ENCODE data around the gene DMRTA2. TPM values are rescaled to one million over a fixed set of nuclear protein-coding genes. Genes with fewer than 3 reads are reported as not detected.

The DMRTA2 gene
- total and polyA plus RNA-seq, 2 donors (not counting 1 experiment from before 2014, with no cell fraction given) = not detected

DNA sequence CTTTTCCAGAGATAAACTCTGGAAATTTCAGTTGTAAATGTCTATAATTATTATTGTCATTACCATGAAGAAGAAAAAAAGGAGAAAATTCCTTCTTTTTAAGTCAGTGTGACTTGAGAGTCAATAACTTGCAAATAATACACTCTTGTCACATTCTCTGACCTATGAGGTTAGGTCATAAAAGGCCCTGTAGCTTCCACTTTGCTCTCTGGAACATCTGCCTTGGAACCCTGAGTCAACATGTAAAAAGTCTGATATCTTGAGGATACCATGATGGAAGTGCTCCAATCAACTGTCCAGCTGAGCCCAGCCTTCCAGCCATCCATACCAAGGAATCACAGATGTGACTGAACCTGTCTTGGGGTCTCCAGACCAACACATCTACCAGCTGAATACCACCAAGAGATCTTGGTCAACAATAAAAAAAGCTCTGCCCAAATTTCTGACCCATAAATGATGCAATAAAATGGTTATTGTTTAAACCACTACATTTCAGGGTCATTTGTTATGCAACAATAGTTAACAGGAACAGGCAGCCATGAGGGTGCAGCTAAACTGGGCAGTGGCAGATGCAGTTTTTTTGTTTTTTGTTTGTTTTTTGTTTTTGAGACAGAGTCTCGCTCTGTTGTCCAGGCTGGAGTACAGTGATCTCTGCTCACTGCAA, 10.3 kb downstream of the DMRTA2 start:
- ChIA-PET CTCF (no interaction called here), POLR2A (no interaction called here)
- Histone ChIP-seq H3K9ac (ENCODE audit: low read length) (no peak overlapping the region), H2AFZ (ENCODE audit: insufficient read depth, low read depth, low read length, poor library complexity, severe bottlenecking) (no peak overlapping the region), H3K4me1 (ENCODE audit: control insufficient read depth in 2 of 2, insufficient read depth in 2 of 2, low read length in 2 of 2) (peaks cover 12 to 17% of the 10 kb centered on the region in 2 donors), H3K4me2 (replicated peaks; ENCODE audit: low read depth, low read length, poor library complexity, severe bottlenecking) (no peak overlapping the region), H4K20me1 (ENCODE audit: control insufficient read depth, insufficient read depth, low read length, poor library complexity, severe bottlenecking) (no peaks in the 10 kb centered on the region), H3K4me3 (ENCODE audit: control extremely low read depth in 1 of 5, extremely low read depth in 1 of 5, insufficient read depth in 1 of 5, low read depth in 2 of 5, low read length in 4 of 5) (no peak overlapping the region), H3K27ac (ENCODE audit: low read length in 2 of 2) (no peak overlapping the region), H3K27me3 (replicated peaks in 1 of 4; ENCODE audit: control extremely low read depth in 1 of 4, control insufficient read depth in 3 of 4, insufficient read depth in 4 of 4, low read length in 3 of 4) (peaks cover 0 to 47% (median 33%) of the 10 kb centered on the region in 4 experiments), H3K36me3 (replicated peaks in 1 of 2; ENCODE audit: control extremely low read depth in 1 of 2, control insufficient read depth in 1 of 2, extremely low read depth in 1 of 2, insufficient read depth in 2 of 2, low read length in 1 of 2) (no peaks in the 10 kb centered on the region), H3K9me3 (ENCODE audit: control extremely low read depth in 1 of 3, control insufficient read depth in 2 of 3, insufficient read depth in 1 of 3, low read length in 2 of 3) (peaks cover 0 to 43% (median 5%) of the 10 kb centered on the region in 3 donors), H3K79me2 (ENCODE audit: control insufficient read depth, insufficient read depth, low read length) (no peaks in the 10 kb centered on the region)
- Mint-ChIP-seq H3K4me1 (peaks cover 12% of the 10 kb centered on the region), H3K9me3 (ENCODE audit: insufficient read depth) (peaks cover 8% of the 10 kb centered on the region), H3K4me3 (no peak overlapping the region), H3K27ac (no peak overlapping the region), H3K27me3 (peaks cover 54% of the 10 kb centered on the region)
- ATAC-seq (ENCODE audit: low read depth) = no peak
- intact Hi-C loops (cut with micrococcal nuclease) = no loop called here
- 100% methylated on average over 1 of the region's 1 CpG for WGBS (ENCODE audit: insufficient coverage)
- no peak for DNase-seq
- TF ChIP-seq EZH2 (IDR thresholded peaks at IDR 0.05; ENCODE audit: borderline replicate concordance, insufficient read depth, low read depth, low read length, poor library complexity, severe bottlenecking) = no peak
- TF ChIP-seq, protein P1, sequence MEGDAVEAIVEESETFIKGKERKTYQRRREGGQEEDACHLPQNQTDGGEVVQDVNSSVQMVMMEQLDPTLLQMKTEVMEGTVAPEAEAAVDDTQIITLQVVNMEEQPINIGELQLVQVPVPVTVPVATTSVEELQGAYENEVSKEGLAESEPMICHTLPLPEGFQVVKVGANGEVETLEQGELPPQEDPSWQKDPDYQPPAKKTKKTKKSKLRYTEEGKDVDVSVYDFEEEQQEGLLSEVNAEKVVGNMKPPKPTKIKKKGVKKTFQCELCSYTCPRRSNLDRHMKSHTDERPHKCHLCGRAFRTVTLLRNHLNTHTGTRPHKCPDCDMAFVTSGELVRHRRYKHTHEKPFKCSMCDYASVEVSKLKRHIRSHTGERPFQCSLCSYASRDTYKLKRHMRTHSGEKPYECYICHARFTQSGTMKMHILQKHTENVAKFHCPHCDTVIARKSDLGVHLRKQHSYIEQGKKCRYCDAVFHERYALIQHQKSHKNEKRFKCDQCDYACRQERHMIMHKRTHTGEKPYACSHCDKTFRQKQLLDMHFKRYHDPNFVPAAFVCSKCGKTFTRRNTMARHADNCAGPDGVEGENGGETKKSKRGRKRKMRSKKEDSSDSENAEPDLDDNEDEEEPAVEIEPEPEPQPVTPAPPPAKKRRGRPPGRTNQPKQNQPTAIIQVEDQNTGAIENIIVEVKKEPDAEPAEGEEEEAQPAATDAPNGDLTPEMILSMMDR (IDR thresholded peaks at IDR 0.05) = no peak

- ChIA-PET CTCF (no interaction called here), POLR2A (no interaction called here)
- Mint-ChIP-seq H3K27me3 (peaks cover 56% of the 10 kb centered on the region), H3K27ac (no peak overlapping the region), H3K9me3 (ENCODE audit: insufficient read depth) (peaks cover 6% of the 10 kb centered on the region), H3K4me1 (no peaks in the 10 kb centered on the region), H3K4me3 (no peak overlapping the region)
- Histone ChIP-seq H3K27ac (ENCODE audit: low read length in 2 of 2) (no peak overlapping the region), H3K79me2 (ENCODE audit: control insufficient read depth, insufficient read depth, low read length) (no peaks in the 10 kb centered on the region), H3K4me1 (ENCODE audit: control insufficient read depth in 2 of 2, insufficient read depth in 2 of 2, low read length in 2 of 2) (no peaks in the 10 kb centered on the region), H4K20me1 (ENCODE audit: control insufficient read depth, insufficient read depth, low read length, poor library complexity, severe bottlenecking) (no peaks in the 10 kb centered on the region), H3K4me2 (replicated peaks; ENCODE audit: low read depth, low read length, poor library complexity, severe bottlenecking) (no peak overlapping the region), H3K27me3 (replicated peaks in 1 of 4; ENCODE audit: control extremely low read depth in 1 of 4, control insufficient read depth in 3 of 4, insufficient read depth in 4 of 4, low read length in 3 of 4) (peaks cover 0 to 15% (median 6%) of the 10 kb centered on the region in 4 experiments), H3K4me3 (ENCODE audit: control extremely low read depth in 1 of 5, extremely low read depth in 1 of 5, insufficient read depth in 1 of 5, low read depth in 2 of 5, low read length in 4 of 5) (no peak overlapping the region), H3K36me3 (replicated peaks in 1 of 2; ENCODE audit: control extremely low read depth in 1 of 2, control insufficient read depth in 1 of 2, extremely low read depth in 1 of 2, insufficient read depth in 2 of 2, low read length in 1 of 2) (no peaks in the 10 kb centered on the region), H3K9me3 (ENCODE audit: control extremely low read depth in 1 of 3, control insufficient read depth in 2 of 3, insufficient read depth in 1 of 3, low read length in 2 of 3) (peaks cover 0 to 6% (median 2%) of the 10 kb centered on the region in 3 donors), H2AFZ (ENCODE audit: insufficient read depth, low read depth, low read length, poor library complexity, severe bottlenecking) (no peak overlapping the region), H3K9ac (ENCODE audit: low read length) (no peak overlapping the region)
- TF ChIP-seq, protein P1 (IDR thresholded peaks at IDR 0.05) = no peak
- TF ChIP-seq EZH2 (IDR thresholded peaks at IDR 0.05; ENCODE audit: borderline replicate concordance, insufficient read depth, low read depth, low read length, poor library complexity, severe bottlenecking) = no peak
- 80% methylated on average over 1 of the region's 4 CpGs for WGBS (ENCODE audit: insufficient coverage)
- ATAC-seq (ENCODE audit: low read depth) (no peak), DNase-seq (no peak)
- intact Hi-C loops (cut with micrococcal nuclease) = no loop called here
Measured at GRCh38 chr1:50405814-50406213, 17.4 kb downstream of the DMRTA2 start.

Data from B cell (primary cell).